ENCODE results near the gene LYPD5. TPM values are rescaled to one million over a fixed set of nuclear protein-coding genes. Genes with fewer than 3 reads are reported as not detected.
"Not testable (repeated sequence)": the region's sequence is repeated elsewhere in the genome, so short reads cannot be mapped to it uniquely, and the experiment has no call there.

LYPD5 gene
- total RNA-seq, 1 experiment from 2014 or later = not detected

DNA sequence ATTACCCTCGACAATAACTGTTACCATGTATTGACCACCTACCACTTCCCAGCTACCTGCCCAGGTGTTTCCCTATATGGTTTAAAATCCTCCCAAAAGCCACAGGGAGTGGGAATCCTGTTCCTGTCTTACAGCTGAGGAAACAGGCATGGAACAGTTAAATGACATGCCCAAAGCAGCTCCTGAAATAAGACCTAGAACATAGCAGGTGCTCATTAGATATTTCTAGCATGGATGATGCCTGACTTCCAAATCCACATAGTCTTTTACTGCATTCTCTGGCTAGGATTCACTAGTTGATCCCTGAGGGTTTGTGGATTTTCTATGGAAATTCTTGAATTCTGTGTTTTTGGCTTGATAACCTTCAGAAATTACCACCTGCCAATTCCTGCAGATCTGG lies 34.4 kb downstream of the LYPD5 start:
- no peak overlapping the region for H3K9ac ChIP-seq (ENCODE audit: low read length)
- H3K36me3 ChIP-seq (ENCODE audit: insufficient read depth, low read length) = no peaks in the 10 kb centered on the region
- no peak overlapping the region for H2AFZ ChIP-seq (ENCODE audit: low read length)
- no peak overlapping the region for H3K4me2 ChIP-seq (ENCODE audit: low read depth, low read length, poor library complexity, severe bottlenecking)
- no peaks in the 10 kb centered on the region for H4K20me1 ChIP-seq (ENCODE audit: insufficient read depth, low read depth, low read length)
- H3K4me1 ChIP-seq (ENCODE audit: low read length) = peaks cover 5% of the 10 kb centered on the region
- no peaks in the 10 kb centered on the region for H3K9me2 ChIP-seq (replicated peaks; ENCODE audit: insufficient read depth, low read length)
- H3K27me3 ChIP-seq (ENCODE audit: low read length) = no peaks in the 10 kb centered on the region
- H3K79me2 ChIP-seq (ENCODE audit: low read length) = no peaks in the 10 kb centered on the region
- DNase-seq = no peak
- H3K4me3 ChIP-seq (ENCODE audit: low read length) = no peak overlapping the region
- no peaks in the 10 kb centered on the region for H3K9me3 ChIP-seq (ENCODE audit: low read length)
- H3K27ac ChIP-seq (ENCODE audit: low read length) = no peak overlapping the region

DNA sequence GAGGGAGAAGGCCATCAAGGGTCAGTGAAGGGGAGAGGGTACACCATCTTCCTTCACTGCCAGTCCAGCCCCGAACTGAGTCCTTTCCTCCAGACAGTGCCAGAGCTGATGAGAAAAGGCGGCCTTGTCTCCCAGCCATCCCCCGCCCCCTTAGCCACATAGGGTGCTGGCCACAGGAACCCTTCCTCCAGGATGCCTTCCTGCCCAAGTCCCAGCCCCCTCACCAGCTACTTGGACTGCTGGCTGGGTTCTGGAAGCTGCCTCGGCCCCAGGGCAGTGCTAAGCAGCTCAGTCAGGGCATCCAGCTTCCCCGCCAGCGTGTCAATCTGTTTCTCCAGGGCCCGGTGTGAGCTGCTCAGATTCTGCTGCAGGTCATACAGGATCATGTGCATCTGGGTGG lies 34.9 kb downstream of the LYPD5 start:
- Histone ChIP-seq H3K79me2 (ENCODE audit: low read length) (no peaks in the 10 kb centered on the region), H3K27ac (ENCODE audit: low read length) (no peak overlapping the region), H3K9ac (ENCODE audit: low read length) (no peak overlapping the region), H3K4me1 (ENCODE audit: low read length) (peaks cover 5% of the 10 kb centered on the region), H3K4me3 (ENCODE audit: low read length) (no peak overlapping the region), H3K27me3 (ENCODE audit: low read length) (no peaks in the 10 kb centered on the region), H3K36me3 (ENCODE audit: insufficient read depth, low read length) (no peaks in the 10 kb centered on the region), H3K9me2 (replicated peaks; ENCODE audit: insufficient read depth, low read length) (no peaks in the 10 kb centered on the region), H3K9me3 (ENCODE audit: low read length) (no peaks in the 10 kb centered on the region), H2AFZ (ENCODE audit: low read length) (no peak overlapping the region), H4K20me1 (ENCODE audit: insufficient read depth, low read depth, low read length) (no peaks in the 10 kb centered on the region), H3K4me2 (ENCODE audit: low read depth, low read length, poor library complexity, severe bottlenecking) (no peak overlapping the region)
- DNase-seq = peak; percentile 21

DNA sequence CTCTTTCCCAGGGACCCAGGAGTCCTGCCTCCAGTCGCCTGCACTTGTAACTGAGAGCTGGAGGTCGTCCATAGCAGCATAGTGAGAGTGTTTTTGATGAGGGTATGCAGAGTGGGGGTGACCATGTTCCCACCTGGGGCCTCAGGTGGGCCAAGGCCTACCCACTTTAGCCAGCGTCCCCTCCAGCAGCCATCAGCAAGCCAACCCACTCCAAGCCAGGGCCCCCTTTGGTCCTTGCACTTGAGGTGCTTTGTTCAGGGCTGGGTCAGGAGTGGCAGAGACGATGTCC lies 35.5 kb downstream of the LYPD5 start:
- no peak overlapping the region for H3K4me2 ChIP-seq (ENCODE audit: low read depth, low read length, poor library complexity, severe bottlenecking)
- no peak overlapping the region for H3K9ac ChIP-seq (ENCODE audit: low read length)
- no peaks in the 10 kb centered on the region for H3K27me3 ChIP-seq (ENCODE audit: low read length)
- no peak overlapping the region for H3K27ac ChIP-seq (ENCODE audit: low read length)
- H2AFZ ChIP-seq (ENCODE audit: low read length) = no peak overlapping the region
- H3K4me1 ChIP-seq (ENCODE audit: low read length) = peaks cover 5% of the 10 kb centered on the region
- H4K20me1 ChIP-seq (ENCODE audit: insufficient read depth, low read depth, low read length) = no peaks in the 10 kb centered on the region
- H3K9me3 ChIP-seq (ENCODE audit: low read length) = no peaks in the 10 kb centered on the region
- no peaks in the 10 kb centered on the region for H3K36me3 ChIP-seq (ENCODE audit: insufficient read depth, low read length)
- no peak overlapping the region for H3K4me3 ChIP-seq (ENCODE audit: low read length)
- DNase-seq = no peak
- no peaks in the 10 kb centered on the region for H3K9me2 ChIP-seq (replicated peaks; ENCODE audit: insufficient read depth, low read length)
- no peaks in the 10 kb centered on the region for H3K79me2 ChIP-seq (ENCODE audit: low read length)

DNA sequence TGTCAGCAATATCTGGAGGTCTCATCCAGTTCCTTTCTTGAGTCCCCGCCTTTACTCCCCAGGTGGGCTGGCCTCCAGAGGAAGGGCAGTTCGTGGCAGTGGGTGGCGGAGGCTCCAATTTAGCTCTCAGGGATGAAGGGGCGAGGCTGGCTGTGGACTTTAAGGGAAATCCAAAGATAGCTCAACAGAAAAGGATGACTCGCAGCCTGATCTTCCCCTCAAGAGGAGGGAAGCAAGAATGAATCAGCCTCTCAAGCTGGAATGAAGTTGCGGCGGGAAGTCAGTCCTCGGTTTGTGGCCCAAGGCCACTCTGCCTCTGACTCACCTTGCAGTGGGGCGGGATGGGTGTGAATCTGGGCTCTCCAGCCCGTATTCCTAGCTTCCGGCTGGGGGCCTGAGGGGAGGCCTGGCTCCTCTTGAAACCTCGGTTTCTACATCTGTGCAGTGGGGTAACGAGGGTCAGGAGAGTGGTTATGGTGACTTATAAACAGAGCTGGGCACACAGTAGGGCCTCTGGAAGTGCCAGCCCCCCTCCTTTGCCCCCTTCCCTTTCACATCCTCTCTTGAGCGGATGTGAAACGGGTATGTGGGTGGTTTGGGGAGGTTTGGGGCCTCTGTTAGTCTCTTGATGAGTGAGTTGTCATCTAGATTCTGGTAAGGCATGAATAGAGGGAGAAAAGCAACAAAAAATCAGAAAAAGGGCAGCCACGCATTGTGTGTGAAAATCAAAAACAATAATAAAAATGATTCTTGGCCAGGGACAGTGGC lies 37.0 kb downstream of the LYPD5 start:
- H3K9ac ChIP-seq (ENCODE audit: low read length) = no peak overlapping the region
- H3K4me3 ChIP-seq (ENCODE audit: low read length) = no peak overlapping the region
- H3K36me3 ChIP-seq (ENCODE audit: insufficient read depth, low read length) = no peaks in the 10 kb centered on the region
- no peaks in the 10 kb centered on the region for H3K9me2 ChIP-seq (replicated peaks; ENCODE audit: insufficient read depth, low read length)
- H2AFZ ChIP-seq (ENCODE audit: low read length) = no peak overlapping the region
- DNase-seq = no peak
- H3K27ac ChIP-seq (ENCODE audit: low read length) = no peak overlapping the region
- peaks cover 5% of the 10 kb centered on the region for H3K4me1 ChIP-seq (ENCODE audit: low read length)
- H3K4me2 ChIP-seq (ENCODE audit: low read depth, low read length, poor library complexity, severe bottlenecking) = no peak overlapping the region
- H3K27me3 ChIP-seq (ENCODE audit: low read length) = no peaks in the 10 kb centered on the region
- no peaks in the 10 kb centered on the region for H3K9me3 ChIP-seq (ENCODE audit: low read length)
- no peaks in the 10 kb centered on the region for H3K79me2 ChIP-seq (ENCODE audit: low read length)
- no peaks in the 10 kb centered on the region for H4K20me1 ChIP-seq (ENCODE audit: insufficient read depth, low read depth, low read length)

DNA sequence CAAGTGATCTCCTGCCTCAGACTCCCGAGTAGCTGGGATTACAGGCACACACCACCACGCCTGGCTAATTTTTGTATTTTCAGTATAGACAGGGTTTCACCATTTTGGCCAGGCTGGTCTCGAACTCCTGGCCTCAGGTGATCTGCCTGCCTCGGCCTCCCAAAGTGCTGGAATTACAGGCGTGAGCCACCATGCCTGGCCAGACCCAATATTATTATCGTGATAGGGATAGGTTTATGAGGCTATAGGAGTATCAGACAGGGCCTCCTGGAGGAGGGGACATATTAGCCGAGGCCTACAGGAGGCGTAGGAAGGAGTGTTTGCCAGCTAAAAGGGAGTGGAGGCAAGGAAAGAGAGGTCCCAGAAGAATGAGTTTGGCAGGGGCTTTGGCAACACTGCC lies 37.6 kb downstream of the LYPD5 start:
- not testable (repeated sequence) for H3K4me2 ChIP-seq (ENCODE audit: low read depth, low read length, poor library complexity, severe bottlenecking); H3K9me3 ChIP-seq (ENCODE audit: low read length); H3K27me3 ChIP-seq (ENCODE audit: low read length); DNase-seq; H2AFZ ChIP-seq (ENCODE audit: low read length); H3K79me2 ChIP-seq (ENCODE audit: low read length); H3K27ac ChIP-seq (ENCODE audit: low read length); H3K36me3 ChIP-seq (ENCODE audit: insufficient read depth, low read length); H3K9ac ChIP-seq (ENCODE audit: low read length); H4K20me1 ChIP-seq (ENCODE audit: insufficient read depth, low read depth, low read length); H3K4me3 ChIP-seq (ENCODE audit: low read length); H3K9me2 ChIP-seq (replicated peaks; ENCODE audit: insufficient read depth, low read length); H3K4me1 ChIP-seq (ENCODE audit: low read length)

DNA sequence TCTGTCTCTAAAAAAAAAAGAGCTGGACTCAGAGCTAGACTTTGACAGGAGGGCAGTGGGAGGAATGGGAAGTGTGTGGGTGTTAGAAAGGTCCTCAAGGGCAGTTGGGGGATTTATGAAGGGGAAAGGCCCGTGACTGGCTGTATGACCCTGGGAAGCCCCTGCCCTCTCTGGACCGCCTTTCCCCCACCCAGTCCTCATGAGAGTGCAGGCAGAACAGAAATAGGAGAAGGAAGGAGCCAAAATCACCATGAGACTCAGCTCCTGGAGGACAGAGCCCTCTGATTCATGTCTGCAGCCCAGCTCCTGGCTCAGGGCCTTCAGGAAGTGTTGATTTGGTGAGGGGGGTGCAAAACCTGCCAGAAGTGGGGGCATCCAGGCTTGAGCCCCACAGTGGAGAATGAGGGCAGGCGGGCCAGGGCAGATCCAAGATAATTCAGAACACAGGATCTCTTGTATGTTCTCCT lies 38.7 kb downstream of the LYPD5 start:
- DNase-seq = no peak
- no peak overlapping the region for H3K9ac ChIP-seq (ENCODE audit: low read length)

DNA sequence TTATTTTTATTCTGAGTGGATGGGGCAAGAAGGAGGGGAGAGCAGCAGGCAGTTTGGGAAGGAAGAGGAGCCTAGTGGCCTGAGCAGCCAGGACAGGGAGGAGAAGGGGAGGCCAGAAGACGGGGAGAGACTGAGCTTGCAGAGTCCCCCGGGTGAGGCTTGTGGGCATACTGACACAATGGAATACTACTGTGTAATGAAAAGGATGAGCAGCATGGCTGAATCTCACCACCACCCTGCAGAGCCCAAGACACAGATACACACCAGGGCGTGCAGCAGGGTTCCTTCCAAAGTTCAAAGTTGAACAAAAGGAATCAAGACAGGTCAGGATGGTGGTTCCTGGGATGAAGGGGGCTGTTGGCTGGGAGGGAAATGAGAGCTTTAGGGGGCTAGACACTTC lies 39.4 kb downstream of the LYPD5 start:
- H3K27ac ChIP-seq (ENCODE audit: low read length) = no peak overlapping the region
- no peak overlapping the region for H3K9ac ChIP-seq (ENCODE audit: low read length)
- no peak for DNase-seq
- peaks cover 10% of the 10 kb centered on the region for H3K4me1 ChIP-seq (ENCODE audit: low read length)
- H4K20me1 ChIP-seq (ENCODE audit: insufficient read depth, low read depth, low read length) = no peaks in the 10 kb centered on the region
- no peak overlapping the region for H2AFZ ChIP-seq (ENCODE audit: low read length)
- no peaks in the 10 kb centered on the region for H3K79me2 ChIP-seq (ENCODE audit: low read length)
- H3K36me3 ChIP-seq (ENCODE audit: insufficient read depth, low read length) = no peaks in the 10 kb centered on the region
- no peak overlapping the region for H3K4me2 ChIP-seq (ENCODE audit: low read depth, low read length, poor library complexity, severe bottlenecking)
- no peak overlapping the region for H3K4me3 ChIP-seq (ENCODE audit: low read length)
- H3K9me3 ChIP-seq (ENCODE audit: low read length) = no peaks in the 10 kb centered on the region
- H3K9me2 ChIP-seq (replicated peaks; ENCODE audit: insufficient read depth, low read length) = no peaks in the 10 kb centered on the region
- no peaks in the 10 kb centered on the region for H3K27me3 ChIP-seq (ENCODE audit: low read length)

More for the DNA sequence above, 38.7 kb downstream of the LYPD5 start:
- peaks cover 10% of the 10 kb centered on the region for H3K4me1 ChIP-seq (ENCODE audit: low read length)
- H4K20me1 ChIP-seq (ENCODE audit: insufficient read depth, low read depth, low read length) = no peaks in the 10 kb centered on the region
- H3K4me2 ChIP-seq (ENCODE audit: low read depth, low read length, poor library complexity, severe bottlenecking) = no peak overlapping the region
- H3K27ac ChIP-seq (ENCODE audit: low read length) = no peak overlapping the region
- no peak overlapping the region for H2AFZ ChIP-seq (ENCODE audit: low read length)
- H3K9me2 ChIP-seq (replicated peaks; ENCODE audit: insufficient read depth, low read length) = no peaks in the 10 kb centered on the region
- H3K79me2 ChIP-seq (ENCODE audit: low read length) = no peaks in the 10 kb centered on the region
- H3K36me3 ChIP-seq (ENCODE audit: insufficient read depth, low read length) = no peaks in the 10 kb centered on the region
- no peaks in the 10 kb centered on the region for H3K9me3 ChIP-seq (ENCODE audit: low read length)
- H3K4me3 ChIP-seq (ENCODE audit: low read length) = no peak overlapping the region
- no peaks in the 10 kb centered on the region for H3K27me3 ChIP-seq (ENCODE audit: low read length)

DNA sequence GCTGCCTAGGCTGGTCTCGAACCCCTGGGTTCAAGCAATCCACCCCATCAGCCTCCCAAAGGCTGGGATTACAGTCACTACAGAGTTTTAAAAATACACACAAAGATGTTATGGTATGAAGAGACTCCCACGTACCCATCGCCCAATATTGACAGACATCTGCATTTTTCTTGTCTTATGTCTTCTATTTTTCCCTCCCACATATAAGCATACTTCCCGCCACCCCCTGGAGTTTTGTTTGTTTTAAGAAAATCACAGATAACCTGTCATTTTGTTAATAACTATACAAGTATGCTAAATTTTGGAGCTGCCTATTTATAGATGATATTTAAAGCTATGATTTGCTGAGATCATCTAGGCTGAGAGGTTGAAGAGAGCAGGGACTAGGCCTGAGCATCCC lies 41.3 kb downstream of the LYPD5 start:
- H3K4me2 ChIP-seq (ENCODE audit: low read depth, low read length, poor library complexity, severe bottlenecking) = no peak overlapping the region
- DNase-seq = no peak
- H3K4me1 ChIP-seq (ENCODE audit: low read length) = peaks cover 18% of the 10 kb centered on the region
- H3K27ac ChIP-seq (ENCODE audit: low read length) = no peak overlapping the region
- no peaks in the 10 kb centered on the region for H3K9me3 ChIP-seq (ENCODE audit: low read length)
- peaks cover 6% of the 10 kb centered on the region for H3K36me3 ChIP-seq (ENCODE audit: insufficient read depth, low read length)
- no peaks in the 10 kb centered on the region for H3K9me2 ChIP-seq (replicated peaks; ENCODE audit: insufficient read depth, low read length)
- H3K9ac ChIP-seq (ENCODE audit: low read length) = no peak overlapping the region
- H3K4me3 ChIP-seq (ENCODE audit: low read length) = no peak overlapping the region
- H3K27me3 ChIP-seq (ENCODE audit: low read length) = no peaks in the 10 kb centered on the region
- no peak overlapping the region for H2AFZ ChIP-seq (ENCODE audit: low read length)
- peaks cover 3% of the 10 kb centered on the region; the same call in 1 of the 2 replicates for H3K79me2 ChIP-seq (ENCODE audit: low read length)
- no peaks in the 10 kb centered on the region for H4K20me1 ChIP-seq (ENCODE audit: insufficient read depth, low read depth, low read length)

Measured in Karpas-422 (cell line).